Measurements from ENCODE around the gene LMTK3. TPM values are rescaled to one million over a fixed set of nuclear protein-coding genes. Genes with fewer than 3 reads are reported as not detected.
"Not testable (repeated sequence)": the region's sequence is repeated elsewhere in the genome, so short reads cannot be mapped to it uniquely, and the experiment has no call there.

Gene LMTK3
- total RNA-seq, 4 donors from 2014 or later, result 1.3 to 3.5 (median 1.6) TPM

DNA sequence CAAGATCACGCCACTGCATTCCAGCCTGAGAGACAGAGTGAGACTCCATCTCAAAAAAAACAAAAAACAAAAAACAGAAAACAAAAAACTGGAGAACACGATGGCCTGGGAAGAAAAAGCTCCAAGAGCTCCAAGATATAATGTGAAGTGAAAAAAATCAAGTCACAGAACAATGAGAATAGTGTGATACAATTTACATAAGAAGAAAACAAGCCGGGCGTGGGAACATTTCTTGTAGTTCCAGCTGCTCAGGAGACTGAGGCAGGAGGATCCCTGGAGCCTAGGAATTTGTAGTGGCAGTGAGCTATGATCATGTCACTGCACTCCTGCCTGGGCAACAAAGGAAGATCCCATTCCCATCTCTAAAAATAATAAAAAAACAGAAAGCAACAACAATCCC is 8.5 kb upstream of the LMTK3 start:
- no peaks in the 10 kb centered on the region for H3K36me3 ChIP-seq
- no peak overlapping the region for H3K27ac ChIP-seq
- WGBS, result 71% methylated on average over 4 of the region's 4 CpGs
- TF ChIP-seq POLR2A (IDR thresholded peaks at IDR 0.05), result no peak
- H3K4me1 ChIP-seq, result no peaks in the 10 kb centered on the region
- no peak for DNase-seq (ENCODE audit: low spot score in 2 of 2)
- H3K4me3 ChIP-seq, result no peak overlapping the region
- no peaks in the 10 kb centered on the region for H3K27me3 ChIP-seq
- H3K9me3 ChIP-seq, result peaks cover 4% of the 10 kb centered on the region

DNA sequence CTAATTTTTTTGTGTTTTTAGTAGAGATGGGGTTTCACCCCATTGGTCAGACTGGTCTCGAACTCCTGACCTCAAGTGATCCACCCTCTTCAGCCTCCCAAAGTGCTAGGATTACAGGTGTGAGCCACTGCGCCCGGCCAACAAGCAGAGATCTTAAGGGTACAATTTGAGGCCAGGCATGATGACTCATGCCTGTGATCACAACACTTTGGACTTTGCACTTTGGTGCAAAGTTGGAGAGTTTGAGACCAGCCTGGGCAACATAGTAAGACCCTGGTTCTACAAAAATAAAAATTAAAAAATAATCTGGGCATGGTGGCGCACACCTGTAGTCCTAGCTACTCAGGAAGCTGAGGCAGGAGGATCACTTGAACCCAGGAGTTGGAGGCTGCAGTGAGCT is 7.8 kb upstream of the LMTK3 start:
- H3K4me1 ChIP-seq; H3K27ac ChIP-seq; H3K36me3 ChIP-seq; H3K4me3 ChIP-seq; DNase-seq (ENCODE audit: low spot score in 2 of 2); H3K9me3 ChIP-seq; H3K27me3 ChIP-seq: not testable (repeated sequence)
- 92% methylated on average over 4 of the region's 4 CpGs for WGBS

DNA sequence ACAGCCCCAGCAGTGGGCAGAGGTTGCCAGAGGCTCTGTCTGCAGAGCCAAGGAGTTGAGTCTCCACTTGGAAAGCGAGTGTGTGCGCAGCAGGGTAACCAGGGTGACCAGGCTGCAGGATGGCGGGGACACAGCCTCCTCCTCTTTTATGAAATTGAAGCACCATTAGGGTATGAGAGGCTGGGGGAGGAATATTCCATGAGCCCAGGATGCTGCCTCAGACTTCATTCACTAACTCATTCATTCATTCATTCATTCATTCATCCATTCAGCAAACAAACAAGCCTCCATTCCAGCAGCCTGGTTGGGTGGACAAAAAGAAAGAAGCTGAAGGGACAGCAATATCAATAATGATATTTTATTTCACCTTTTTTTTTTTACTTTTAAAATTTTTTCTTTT is 6.6 kb upstream of the LMTK3 start:
- DNase-seq (ENCODE audit: low spot score in 2 of 2), result no peak
- H3K4me3 ChIP-seq, result no peak overlapping the region
- no peaks in the 10 kb centered on the region for H3K36me3 ChIP-seq
- no peak overlapping the region for H3K27ac ChIP-seq
- 62% methylated on average over 3 of the region's 3 CpGs for WGBS
- H3K4me1 ChIP-seq, result peaks cover 8% of the 10 kb centered on the region
- peaks cover 6% of the 10 kb centered on the region for H3K27me3 ChIP-seq
- no peaks in the 10 kb centered on the region for H3K9me3 ChIP-seq
- TF ChIP-seq POLR2A (IDR thresholded peaks at IDR 0.05) (no peak), POLR2AphosphoS5 (IDR thresholded peaks at IDR 0.05) (no peak), EP300 (IDR thresholded peaks at IDR 0.05) (no peak)
- TF ChIP-seq, protein P1, sequence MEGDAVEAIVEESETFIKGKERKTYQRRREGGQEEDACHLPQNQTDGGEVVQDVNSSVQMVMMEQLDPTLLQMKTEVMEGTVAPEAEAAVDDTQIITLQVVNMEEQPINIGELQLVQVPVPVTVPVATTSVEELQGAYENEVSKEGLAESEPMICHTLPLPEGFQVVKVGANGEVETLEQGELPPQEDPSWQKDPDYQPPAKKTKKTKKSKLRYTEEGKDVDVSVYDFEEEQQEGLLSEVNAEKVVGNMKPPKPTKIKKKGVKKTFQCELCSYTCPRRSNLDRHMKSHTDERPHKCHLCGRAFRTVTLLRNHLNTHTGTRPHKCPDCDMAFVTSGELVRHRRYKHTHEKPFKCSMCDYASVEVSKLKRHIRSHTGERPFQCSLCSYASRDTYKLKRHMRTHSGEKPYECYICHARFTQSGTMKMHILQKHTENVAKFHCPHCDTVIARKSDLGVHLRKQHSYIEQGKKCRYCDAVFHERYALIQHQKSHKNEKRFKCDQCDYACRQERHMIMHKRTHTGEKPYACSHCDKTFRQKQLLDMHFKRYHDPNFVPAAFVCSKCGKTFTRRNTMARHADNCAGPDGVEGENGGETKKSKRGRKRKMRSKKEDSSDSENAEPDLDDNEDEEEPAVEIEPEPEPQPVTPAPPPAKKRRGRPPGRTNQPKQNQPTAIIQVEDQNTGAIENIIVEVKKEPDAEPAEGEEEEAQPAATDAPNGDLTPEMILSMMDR (IDR thresholded peaks at IDR 0.05), result no peak

DNA sequence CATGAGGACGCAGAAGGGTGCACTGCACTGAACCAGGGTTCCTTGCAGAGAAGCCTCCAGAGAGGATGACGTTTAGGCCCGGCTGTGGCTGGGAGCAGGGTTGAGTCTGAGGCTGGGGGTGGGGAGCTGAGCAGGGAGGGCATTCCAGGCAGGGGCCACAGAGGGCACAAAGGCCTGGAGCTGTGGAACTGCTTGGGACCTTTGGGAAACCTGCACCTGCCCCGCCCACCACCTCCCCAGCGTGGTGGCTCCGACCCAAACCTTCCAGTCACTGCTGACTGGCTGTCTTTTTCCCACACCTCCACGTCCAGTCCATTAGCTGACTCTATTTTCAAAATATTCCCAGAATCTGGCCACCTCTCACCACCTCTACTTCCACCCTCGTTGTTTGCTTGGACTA is 4.9 kb upstream of the LMTK3 start:
- Histone ChIP-seq H3K27me3 (peaks cover 23% of the 10 kb centered on the region), H3K4me3 (no peak overlapping the region), H3K4me1 (peaks cover 11% of the 10 kb centered on the region), H3K9me3 (no peaks in the 10 kb centered on the region), H3K27ac (no peak overlapping the region), H3K36me3 (no peaks in the 10 kb centered on the region)
- WGBS, result 72% methylated on average over 8 of the region's 8 CpGs
- no peak for DNase-seq (ENCODE audit: low spot score in 2 of 2)
- TF ChIP-seq POLR2A (IDR thresholded peaks at IDR 0.05) (no peak), POLR2AphosphoS5 (IDR thresholded peaks at IDR 0.05) (no peak), EP300 (IDR thresholded peaks at IDR 0.05) (no peak)
- TF ChIP-seq, protein P1 (IDR thresholded peaks at IDR 0.05), result no peak

DNA sequence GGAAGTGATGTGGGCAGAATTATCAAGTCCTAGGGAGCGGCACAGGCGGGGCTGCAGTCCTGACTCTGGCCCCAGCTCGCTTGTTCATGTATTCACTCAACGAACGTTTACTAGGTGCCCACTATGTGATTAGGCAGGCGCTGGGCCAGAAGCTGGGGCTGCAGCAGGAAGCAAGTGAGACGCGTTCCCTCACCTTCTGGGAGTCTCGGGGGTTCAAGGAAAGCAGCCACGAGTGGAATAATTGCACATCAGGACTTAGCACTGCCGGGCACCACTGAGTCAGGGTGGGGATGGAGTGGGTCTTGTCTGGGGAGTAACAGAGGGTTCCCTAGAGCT is 2.5 kb upstream of the LMTK3 start:
- H3K27me3 ChIP-seq, result peaks cover 36% of the 10 kb centered on the region
- H3K9me3 ChIP-seq, result no peaks in the 10 kb centered on the region
- no peak for DNase-seq (ENCODE audit: low spot score in 2 of 2)
- TF ChIP-seq EP300 (IDR thresholded peaks at IDR 0.05), result no peak
- TF ChIP-seq, protein P1 (IDR thresholded peaks at IDR 0.05), result no peak
- TF ChIP-seq POLR2A (IDR thresholded peaks at IDR 0.05), result no peak
- TF ChIP-seq POLR2AphosphoS5 (IDR thresholded peaks at IDR 0.05), result no peak
- H3K4me3 ChIP-seq, result peak overlapping the region; percentile 59
- WGBS, result 51% methylated on average over 9 of the region's 11 CpGs
- H3K27ac ChIP-seq, result no peak overlapping the region
- H3K4me1 ChIP-seq, result peaks cover 22% of the 10 kb centered on the region
- no peaks in the 10 kb centered on the region for H3K36me3 ChIP-seq

DNA sequence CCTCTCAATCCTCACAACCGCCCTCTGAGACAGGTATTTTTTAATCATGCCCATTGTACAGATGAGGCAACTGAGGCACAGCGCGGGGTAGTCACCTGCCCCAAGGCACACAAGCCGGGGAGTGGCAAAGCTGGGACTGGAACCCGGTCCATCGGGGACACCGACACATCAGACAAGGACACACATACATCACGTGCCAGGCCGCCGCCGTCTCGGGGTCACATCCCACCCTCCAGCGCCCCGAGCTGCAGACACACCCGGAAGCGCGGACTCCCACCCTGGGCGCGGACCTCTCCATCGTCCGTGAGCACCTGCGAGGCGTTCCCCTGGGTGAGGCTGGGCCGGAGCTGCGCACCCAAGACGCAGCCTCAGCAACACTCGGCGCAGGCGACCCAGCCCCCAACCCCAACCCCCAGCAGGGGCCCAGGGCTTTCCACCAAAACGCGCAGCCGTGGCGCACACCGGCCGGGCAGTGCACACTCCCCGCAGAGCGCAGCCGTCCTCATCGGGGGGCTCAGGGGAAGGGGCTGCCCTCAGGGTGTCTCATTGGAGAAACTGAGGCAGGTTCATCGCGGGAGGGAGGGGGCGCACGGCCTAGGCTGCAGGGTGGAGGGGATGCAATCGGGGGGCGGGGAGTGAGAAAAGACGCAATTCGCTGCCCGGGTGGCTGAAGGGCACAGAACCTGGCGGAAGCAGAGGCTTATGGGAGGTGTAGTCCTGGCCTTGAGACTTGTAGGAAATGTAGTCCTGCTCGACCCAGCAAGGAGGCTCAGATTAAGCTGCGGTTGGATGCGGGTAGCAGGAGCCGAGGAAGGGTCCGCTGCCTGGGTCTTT is 1.9 kb upstream of the LMTK3 start:
- H3K27ac ChIP-seq, result no peak overlapping the region
- H3K4me3 ChIP-seq, result peak overlapping the region; percentile 59
- no peaks in the 10 kb centered on the region for H3K9me3 ChIP-seq
- no peak for DNase-seq (ENCODE audit: low spot score in 2 of 2)
- WGBS, result 5% methylated on average over 19 of the region's 54 CpGs
- TF ChIP-seq POLR2AphosphoS5 (IDR thresholded peaks at IDR 0.05) (no peak), EP300 (IDR thresholded peaks at IDR 0.05) (no peak), POLR2A (IDR thresholded peaks at IDR 0.05) (no peak)
- TF ChIP-seq, protein P1 (IDR thresholded peaks at IDR 0.05), result no peak
- H3K27me3 ChIP-seq, result peaks cover 36% of the 10 kb centered on the region
- H3K4me1 ChIP-seq, result peaks cover 22% of the 10 kb centered on the region
- H3K36me3 ChIP-seq, result no peaks in the 10 kb centered on the region

Data from suprapubic skin (tissue), 4 donors.